Activated naive CD8-positive, alpha-beta T cell treated with anti-CD3 and anti-CD28 coated beads, Interleukin-2, amount 50 U/mL, for 24 hours (primary cell): Measurements from ENCODE around the gene MSANTD4.
"Not testable (repeated sequence)": the region's sequence is repeated elsewhere in the genome, so short reads cannot be mapped to it uniquely, and the experiment has no call there.

Experiments used
- ATAC-seq: fragments of 150-1000 bp; cut with Tn5 transposase; one replicate; pipeline ENCODE4 v1.10.0; 2021
- DNase-seq: peaks from one replicate; pipeline ENCODE4 v3.0.0; 2021
- H3K27ac Mint-ChIP-seq: one replicate; pipeline ENCODE4 v1.8.0; 2021; ENCODE audit warnings: mild to moderate bottlenecking, mixed read lengths
- H3K27me3 Mint-ChIP-seq: one replicate; pipeline ENCODE4 v1.8.0; 2021; ENCODE audit warnings: mixed read lengths
- H3K36me3 Mint-ChIP-seq: one replicate; pipeline ENCODE4 v1.8.0; 2021; ENCODE audit warnings: low read depth, mixed read lengths
- H3K4me1 Mint-ChIP-seq: one replicate; pipeline ENCODE4 v1.8.0; 2021; ENCODE audit warnings: mixed read lengths
- H3K4me3 Mint-ChIP-seq: one replicate; pipeline ENCODE4 v1.8.0; 2021; ENCODE audit warnings: mild to moderate bottlenecking, moderate library complexity, mixed read lengths
- H3K9me3 Mint-ChIP-seq: one replicate; pipeline ENCODE4 v1.8.0; 2021; ENCODE audit warnings: mixed read lengths

MSANTD4 gene

GRCh38 chr11:106021967-106022794 lies at the start of gene MSANTD4:
Gene MSANTD4 (minus strand): TSS chr11:106022240. CDS start chr11:106010917, 11,323 bp downstream.
- peaks cover 37% of the 10 kb centered on the region for H3K4me1 Mint-ChIP-seq

GRCh38 chr11:106070606-106071005 lies 48.6 kb upstream of the MSANTD4 start:
- Mint-ChIP-seq H3K36me3 (peaks cover 6% of the 10 kb centered on the region), H3K27me3 (no peaks in the 10 kb centered on the region), H3K9me3 (no peaks in the 10 kb centered on the region), H3K27ac (no peak overlapping the region), H3K4me3 (no peak overlapping the region), H3K4me1 (peaks cover 8% of the 10 kb centered on the region)
- no peak for DNase-seq
- no peak for ATAC-seq

More at GRCh38 chr11:106021967-106022794, at the start of gene MSANTD4:
- Mint-ChIP-seq H3K9me3 (peaks cover 2% of the 10 kb centered on the region), H3K27ac (peak within 1 kb of the TSS; percentile 91), H3K4me3 (peak within 1 kb of the TSS; percentile 92), H3K27me3 (peaks cover 12% of the 10 kb centered on the region), H3K36me3 (peaks cover 22% of the 10 kb centered on the region)
- DNase-seq: peak; percentile 93
- ATAC-seq: peak; percentile 99

- H3K4me3 Mint-ChIP-seq: no peak overlapping the region
- no peaks in the 10 kb centered on the region for H3K9me3 Mint-ChIP-seq
- peaks cover 16% of the 10 kb centered on the region for H3K4me1 Mint-ChIP-seq
- H3K27me3 Mint-ChIP-seq: no peaks in the 10 kb centered on the region
- peaks cover 10% of the 10 kb centered on the region for H3K36me3 Mint-ChIP-seq
- no peak for DNase-seq
- no peak overlapping the region for H3K27ac Mint-ChIP-seq
- ATAC-seq: peak; percentile 69
These were observed 41.0 kb upstream of the MSANTD4 start for GRCh38 chr11:106063009-106063408.

GRCh38 chr11:106061954-106062949 lies 40.2 kb upstream of the MSANTD4 start:
- H3K36me3 Mint-ChIP-seq: peaks cover 12% of the 10 kb centered on the region
- no peaks in the 10 kb centered on the region for H3K9me3 Mint-ChIP-seq
- H3K4me3 Mint-ChIP-seq: no peak overlapping the region
- H3K27me3 Mint-ChIP-seq: no peaks in the 10 kb centered on the region
- no peak for DNase-seq
- peak overlapping the region; percentile 14 for H3K27ac Mint-ChIP-seq
- ATAC-seq: peak; percentile 18
- H3K4me1 Mint-ChIP-seq: peaks cover 16% of the 10 kb centered on the region

- H3K27ac Mint-ChIP-seq: no peak overlapping the region
These were observed 39.3 kb upstream of the MSANTD4 start for GRCh38 chr11:106061249-106061784.

GRCh38 chr11:106059617-106060016 lies 37.6 kb upstream of the MSANTD4 start:
- H3K36me3 Mint-ChIP-seq: peaks cover 8% of the 10 kb centered on the region
- no peak for DNase-seq
- no peak overlapping the region for H3K27ac Mint-ChIP-seq
- no peaks in the 10 kb centered on the region for H3K9me3 Mint-ChIP-seq
- H3K4me3 Mint-ChIP-seq: no peak overlapping the region
- peaks cover 13% of the 10 kb centered on the region for H3K4me1 Mint-ChIP-seq
- H3K27me3 Mint-ChIP-seq: no peaks in the 10 kb centered on the region
- ATAC-seq: no peak

More at GRCh38 chr11:106061249-106061784, 39.3 kb upstream of the MSANTD4 start:
- Mint-ChIP-seq H3K9me3 (no peaks in the 10 kb centered on the region), H3K27me3 (no peaks in the 10 kb centered on the region), H3K4me3 (no peak overlapping the region), H3K4me1 (peaks cover 16% of the 10 kb centered on the region), H3K36me3 (peaks cover 12% of the 10 kb centered on the region)
- ATAC-seq (no peak), DNase-seq (no peak)

- not testable (repeated sequence) for H3K4me3 Mint-ChIP-seq, H3K27me3 Mint-ChIP-seq, H3K9me3 Mint-ChIP-seq, ATAC-seq, DNase-seq, H3K36me3 Mint-ChIP-seq, H3K27ac Mint-ChIP-seq
- peaks cover 13% of the 10 kb centered on the region for H3K4me1 Mint-ChIP-seq
These were observed 36.3 kb upstream of the MSANTD4 start for GRCh38 chr11:106058377-106058776.

GRCh38 chr11:106051103-106051502 lies 29.1 kb upstream of the MSANTD4 start:
- H3K4me3 Mint-ChIP-seq: no peak overlapping the region
- no peak for ATAC-seq
- no peak overlapping the region for H3K27ac Mint-ChIP-seq

GRCh38 chr11:106049727-106050476 lies 27.9 kb upstream of the MSANTD4 start:
- no peaks in the 10 kb centered on the region for H3K36me3 Mint-ChIP-seq
- no peaks in the 10 kb centered on the region for H3K27me3 Mint-ChIP-seq
- ATAC-seq (no peak), DNase-seq (no peak)
- no peak overlapping the region for H3K4me3 Mint-ChIP-seq
- H3K9me3 Mint-ChIP-seq: no peaks in the 10 kb centered on the region
- H3K4me1 Mint-ChIP-seq: no peaks in the 10 kb centered on the region
- H3K27ac Mint-ChIP-seq: no peak overlapping the region

More at GRCh38 chr11:106051103-106051502, 29.1 kb upstream of the MSANTD4 start:
- Mint-ChIP-seq H3K36me3 (no peaks in the 10 kb centered on the region), H3K27me3 (no peaks in the 10 kb centered on the region), H3K9me3 (no peaks in the 10 kb centered on the region), H3K4me1 (no peaks in the 10 kb centered on the region)
- DNase-seq: no peak

GRCh38 chr11:106047631-106048030 lies 25.6 kb upstream of the MSANTD4 start:
- Mint-ChIP-seq H3K27me3 (peaks cover 4% of the 10 kb centered on the region), H3K27ac (no peak overlapping the region), H3K4me3 (no peak overlapping the region), H3K36me3 (no peaks in the 10 kb centered on the region), H3K9me3 (no peaks in the 10 kb centered on the region), H3K4me1 (no peaks in the 10 kb centered on the region)
- ATAC-seq (no peak), DNase-seq (no peak)

- Mint-ChIP-seq H3K27ac (no peak overlapping the region), H3K9me3 (no peaks in the 10 kb centered on the region), H3K36me3 (no peaks in the 10 kb centered on the region), H3K27me3 (peaks cover 17% of the 10 kb centered on the region), H3K4me3 (no peak overlapping the region), H3K4me1 (no peaks in the 10 kb centered on the region)
- ATAC-seq: no peak
- DNase-seq: no peak
These were observed 21.5 kb upstream of the MSANTD4 start for GRCh38 chr11:106043540-106043939.

- Mint-ChIP-seq H3K4me3 (no peak overlapping the region), H3K9me3 (peaks cover 3% of the 10 kb centered on the region), H3K27me3 (peaks cover 36% of the 10 kb centered on the region), H3K36me3 (no peaks in the 10 kb centered on the region), H3K4me1 (no peaks in the 10 kb centered on the region), H3K27ac (no peak overlapping the region)
- ATAC-seq: no peak
- DNase-seq: no peak
These were observed 10.8 kb upstream of the MSANTD4 start for GRCh38 chr11:106032861-106033260.

- Mint-ChIP-seq H3K27me3 (peaks cover 36% of the 10 kb centered on the region), H3K4me3 (no peak overlapping the region), H3K4me1 (no peaks in the 10 kb centered on the region), H3K36me3 (peaks cover 3% of the 10 kb centered on the region), H3K9me3 (peaks cover 11% of the 10 kb centered on the region), H3K27ac (no peak overlapping the region)
- no peak for DNase-seq
- ATAC-seq: no peak
These were observed 9.9 kb upstream of the MSANTD4 start for GRCh38 chr11:106031936-106032335.
